Keratinocyte (primary cell): Measurements from ENCODE around the gene MVP. TPM values are rescaled to one million over a fixed set of nuclear protein-coding genes. Genes with fewer than 3 reads are reported as not detected.

Experiments used
- DNase-seq: peaks from one replicate; pipeline ENCODE4 v3.0.0-alpha.2; 2011; ENCODE audit warnings: low read depth, missing footprints, low spot score
- FAIRE-seq: peaks from 2 replicates; lab custom pipeline; 2011; peaks lifted over from hg19 to GRCh38; lab: Jason Lieb, UNC
- H2AFZ ChIP-seq: 2 replicates; pipeline ENCODE4 v1.6.0; 2012; ENCODE audit warnings: low read length, control low read depth, inconsistent platforms; ENCODE audit not compliant: control insufficient read depth
- H3K27ac ChIP-seq: 2 replicates; pipeline ENCODE4 v1.5.1; 2011; ENCODE audit warnings: low read length; ENCODE audit not compliant: control insufficient read depth, insufficient read depth
- H3K27me3 ChIP-seq: 3 replicates; pipeline ENCODE4 v1.6.0; 2011; ENCODE audit warnings: low read length; ENCODE audit not compliant: control insufficient read depth, insufficient read depth; ENCODE audit errors: extremely low read depth
- H3K36me3 ChIP-seq, 2 experiments: 2 replicates in 1 of 2; 3 replicates in 1 of 2; pipeline ENCODE4 v1.5.1; 2011; ENCODE audit warnings: low read length in 2 of 2, mild to moderate bottlenecking in 1 of 2; ENCODE audit not compliant: control insufficient read depth in 2 of 2, insufficient read depth in 2 of 2; ENCODE audit errors: extremely low read depth in 1 of 2
- H3K4me1 ChIP-seq: 3 replicates; pipeline ENCODE4 v1.5.1; 2011; ENCODE audit warnings: low read length; ENCODE audit not compliant: control insufficient read depth, insufficient read depth; ENCODE audit errors: extremely low read depth
- H3K4me2 ChIP-seq: 3 replicates; pipeline ENCODE4 v1.6.0; 2011; ENCODE audit warnings: low read depth, low read length; ENCODE audit not compliant: control insufficient read depth, insufficient read depth; ENCODE audit errors: extremely low read depth
- H3K4me3 ChIP-seq, 3 experiments: fragments of 200-600 bp in 1 of 3; sonication (generic) in 1 of 3; 2 replicates in 2 of 3; 3 replicates in 1 of 3; pipeline ENCODE4 v1.5.1; 2011 to 2016; ENCODE audit warnings: low read length in 3 of 3, mild to moderate bottlenecking in 3 of 3, control low read depth in 2 of 3, inconsistent platforms in 1 of 3, low read depth in 1 of 3, mixed read lengths in 1 of 3, mixed run types in 1 of 3, moderate library complexity in 1 of 3; ENCODE audit not compliant: control insufficient read depth in 2 of 3, insufficient read depth in 2 of 3; ENCODE audit errors: extremely low read depth in 1 of 3
- H3K79me2 ChIP-seq: 2 replicates; pipeline ENCODE4 v1.6.0; 2012; ENCODE audit warnings: low read length; ENCODE audit not compliant: control insufficient read depth, insufficient read depth
- H3K9ac ChIP-seq: 3 replicates; pipeline ENCODE4 v1.6.0; 2011; ENCODE audit warnings: low read length; ENCODE audit not compliant: control insufficient read depth, insufficient read depth; ENCODE audit errors: extremely low read depth
- H3K9me1 ChIP-seq: 3 replicates; pipeline ENCODE4 v1.6.0; 2011; ENCODE audit warnings: low read length; ENCODE audit not compliant: control insufficient read depth, insufficient read depth; ENCODE audit errors: extremely low read depth
- H3K9me3 ChIP-seq: 2 replicates; pipeline ENCODE4 v1.5.1; 2012; ENCODE audit warnings: low read depth, low read length; ENCODE audit not compliant: control insufficient read depth
- H4K20me1 ChIP-seq: 3 replicates; pipeline ENCODE4 v1.6.0; 2011; ENCODE audit warnings: low read length; ENCODE audit not compliant: control insufficient read depth, insufficient read depth; ENCODE audit errors: extremely low read depth
- EZH2 ChIP-seq: IDR thresholded peaks from one replicate; pipeline ENCODE4 v1.6.1; 2012; ENCODE audit warnings: inconsistent platforms, mild to moderate bottlenecking, low read length, moderate library complexity
- dilution Hi-C: fragments of 300-500 bp; cut with MboI; formaldehyde crosslinking; loops from one replicate; pipeline ENCODE4 v1.7.0; 2020; ENCODE audit warnings: low sequenced_read_pairs; ENCODE audit not compliant: extremely low pct_ligation_motif_present
- polyA plus RNA-seq, 5 experiments: library from polyadenylated mRNA; depleted of rRNA in 3 of 5; stranded (reverse) in 3 of 5; stranded (forward) in 1 of 5; unstranded in 1 of 5; fragments of >200 nt; gene quantifications; 1 replicate in 1 of 5; 2 replicates in 3 of 5; 3 replicates in 1 of 5; pipeline versions ENCODE4 v1.2.1 to v1.2.3, GENCODE V29; 2011 to 2012; ENCODE audit warnings: missing spikeins in 2 of 5, low read depth in 1 of 5, low replicate concordance in 1 of 5
- TF ChIP-seq, protein P1 (sequence below), 3 experiments: IDR thresholded peaks in 1 of 3; conservative IDR thresholded peaks in 1 of 3; optimal IDR thresholded peaks in 1 of 3; 2 replicates in 2 of 3; 3 replicates in 1 of 3; pipeline versions ENCODE3 to v1.5.1; 2011; ENCODE audit warnings: low read length in 3 of 3, mild to moderate bottlenecking in 3 of 3, moderate library complexity in 2 of 3, control low read depth in 1 of 3, inconsistent platforms in 1 of 3; ENCODE audit not compliant: insufficient read depth in 2 of 3; ENCODE audit errors: extremely low read depth in 1 of 3

MVP gene
- polyA plus RNA-seq, 1 donor (not counting 4 experiments of a cell fraction or from before 2014, with no cell fraction given): 148 TPM

DNA sequence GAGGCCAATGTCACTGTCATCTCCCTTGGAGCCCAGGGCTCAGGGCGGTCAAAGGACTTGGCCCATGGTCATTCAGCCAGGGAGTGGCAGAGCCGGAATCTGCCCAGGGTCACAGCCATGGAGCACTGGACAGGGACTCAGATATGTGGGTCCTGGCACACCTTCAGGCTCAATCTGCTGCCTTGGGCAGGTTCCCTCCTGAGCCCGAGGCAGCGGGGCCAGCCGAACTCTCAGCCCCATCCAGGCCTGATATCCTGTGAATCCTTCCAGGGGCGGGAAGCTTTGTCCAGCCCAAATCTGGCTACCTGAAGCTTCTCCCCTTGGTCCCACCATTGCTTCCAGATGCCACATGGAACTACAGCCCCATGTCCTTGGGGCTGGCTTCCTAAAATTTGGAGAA, 54.9 kb downstream of the MVP start:
- dilution Hi-C loops: no loop called here
- no peak for FAIRE-seq
- no peak overlapping the region for H3K4me2 ChIP-seq

DNA sequence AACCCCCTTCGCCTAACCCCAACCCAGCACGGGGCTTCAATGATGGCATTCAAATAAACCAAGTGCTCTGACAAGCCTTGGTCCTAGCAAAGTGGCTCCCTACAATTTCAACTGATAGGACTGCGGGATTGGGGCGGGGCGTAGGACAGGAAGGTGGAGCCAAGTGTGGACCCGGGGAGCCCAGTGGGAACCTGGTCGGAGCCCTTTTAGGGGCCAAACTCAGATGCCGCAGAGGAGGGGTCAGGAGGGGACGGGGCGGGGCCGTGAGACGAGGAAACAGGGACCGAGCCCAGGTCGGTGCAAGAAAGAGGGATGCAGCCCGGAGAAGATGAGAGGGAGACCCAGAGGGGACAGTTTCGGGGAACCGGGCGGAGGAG, 55.9 kb downstream of the MVP start:
- Histone ChIP-seq H3K36me3 (no peaks in the 10 kb centered on the region), H3K9me3 (no peaks in the 10 kb centered on the region), H3K4me1 (no peaks in the 10 kb centered on the region), H3K27ac (no peak overlapping the region), H3K4me2 (no peak overlapping the region), H3K9me1 (no peaks in the 10 kb centered on the region), H3K9ac (no peak overlapping the region), H4K20me1 (no peaks in the 10 kb centered on the region), H3K79me2 (no peaks in the 10 kb centered on the region), H3K4me3 (no peak overlapping the region), H2AFZ (no peak overlapping the region), H3K27me3 (peaks cover 26% of the 10 kb centered on the region)
- FAIRE-seq (no peak), DNase-seq (no peak)
- dilution Hi-C loops: no loop called here
- TF ChIP-seq, protein P1, sequence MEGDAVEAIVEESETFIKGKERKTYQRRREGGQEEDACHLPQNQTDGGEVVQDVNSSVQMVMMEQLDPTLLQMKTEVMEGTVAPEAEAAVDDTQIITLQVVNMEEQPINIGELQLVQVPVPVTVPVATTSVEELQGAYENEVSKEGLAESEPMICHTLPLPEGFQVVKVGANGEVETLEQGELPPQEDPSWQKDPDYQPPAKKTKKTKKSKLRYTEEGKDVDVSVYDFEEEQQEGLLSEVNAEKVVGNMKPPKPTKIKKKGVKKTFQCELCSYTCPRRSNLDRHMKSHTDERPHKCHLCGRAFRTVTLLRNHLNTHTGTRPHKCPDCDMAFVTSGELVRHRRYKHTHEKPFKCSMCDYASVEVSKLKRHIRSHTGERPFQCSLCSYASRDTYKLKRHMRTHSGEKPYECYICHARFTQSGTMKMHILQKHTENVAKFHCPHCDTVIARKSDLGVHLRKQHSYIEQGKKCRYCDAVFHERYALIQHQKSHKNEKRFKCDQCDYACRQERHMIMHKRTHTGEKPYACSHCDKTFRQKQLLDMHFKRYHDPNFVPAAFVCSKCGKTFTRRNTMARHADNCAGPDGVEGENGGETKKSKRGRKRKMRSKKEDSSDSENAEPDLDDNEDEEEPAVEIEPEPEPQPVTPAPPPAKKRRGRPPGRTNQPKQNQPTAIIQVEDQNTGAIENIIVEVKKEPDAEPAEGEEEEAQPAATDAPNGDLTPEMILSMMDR (optimal IDR thresholded peaks at IDR 0.05 in 1 of 3, IDR thresholded peaks at IDR 0.05 in 1 of 3, conservative IDR thresholded peaks at IDR 0.05 in 1 of 3; ENCODE audit: extremely low read depth in 1 of 3, insufficient read depth in 2 of 3, low read length in 3 of 3): no peak
- no peak for TF ChIP-seq EZH2

More for the DNA sequence above, 54.9 kb downstream of the MVP start:
- no peaks in the 10 kb centered on the region for H4K20me1 ChIP-seq
- H3K27ac ChIP-seq: no peak overlapping the region
- H2AFZ ChIP-seq: no peak overlapping the region
- H3K9me3 ChIP-seq: no peaks in the 10 kb centered on the region
- no peak overlapping the region for H3K4me3 ChIP-seq
- no peak overlapping the region for H3K9ac ChIP-seq
- DNase-seq: no peak
- no peaks in the 10 kb centered on the region for H3K4me1 ChIP-seq
- TF ChIP-seq, protein P1 (optimal IDR thresholded peaks at IDR 0.05 in 1 of 3, IDR thresholded peaks at IDR 0.05 in 1 of 3, conservative IDR thresholded peaks at IDR 0.05 in 1 of 3; ENCODE audit: extremely low read depth in 1 of 3, insufficient read depth in 2 of 3, low read length in 3 of 3): no peak
- TF ChIP-seq EZH2: no peak
- no peaks in the 10 kb centered on the region for H3K9me1 ChIP-seq
- H3K79me2 ChIP-seq: no peaks in the 10 kb centered on the region
- H3K27me3 ChIP-seq: peaks cover 26% of the 10 kb centered on the region
- no peaks in the 10 kb centered on the region for H3K36me3 ChIP-seq
